Measurements from ENCODE around the gene FNDC8.

The FNDC8 gene

DNA sequence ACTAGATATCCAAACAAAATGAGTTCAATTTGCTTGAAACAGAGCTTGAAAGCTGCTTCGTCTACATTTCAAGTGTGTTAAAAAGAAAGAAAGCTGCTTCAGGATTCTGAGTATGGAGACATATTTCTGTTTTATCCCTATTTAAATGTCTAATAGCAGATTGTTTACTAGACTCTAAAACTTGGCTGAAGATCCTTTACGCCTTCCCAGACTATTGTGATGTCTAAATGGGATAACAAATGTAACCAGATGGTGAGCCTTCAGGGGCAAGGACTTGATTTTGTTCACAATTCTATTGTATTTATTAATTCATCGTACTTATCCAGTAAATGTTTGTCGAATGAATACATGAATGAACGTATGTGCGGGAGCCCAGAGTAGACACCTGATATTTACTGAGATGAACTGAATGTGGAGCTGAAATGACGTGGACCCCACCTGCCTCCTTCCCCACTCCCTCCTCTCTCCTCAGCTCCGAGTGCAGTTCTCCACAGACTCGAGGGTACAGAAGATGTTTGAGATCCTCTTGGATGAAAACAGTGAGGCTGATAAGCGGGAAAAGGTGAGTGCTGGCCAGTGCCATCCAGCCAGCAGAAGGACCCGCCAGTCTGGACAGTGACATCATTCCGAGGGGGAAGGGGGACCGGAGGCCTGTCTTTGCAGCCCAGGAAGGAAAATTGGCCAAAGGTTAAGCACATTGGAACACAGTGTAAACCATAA, 31.2 kb downstream of the FNDC8 start:
- Histone ChIP-seq H3K4me3 (ENCODE audit: low read depth, low read length) (no peak overlapping the region), H3K36me3 (ENCODE audit: control insufficient read depth, insufficient read depth, low read length) (no peaks in the 10 kb centered on the region), H3K4me1 (no peaks in the 10 kb centered on the region), H3K79me2 (no peaks in the 10 kb centered on the region), H2AFZ (no peak overlapping the region), H3K27ac (no peak overlapping the region), H3K9ac (no peak overlapping the region), H3K27me3 (ENCODE audit: control insufficient read depth, insufficient read depth, low read length) (no peaks in the 10 kb centered on the region), H3K9me3 (ENCODE audit: control insufficient read depth, low read length) (no peaks in the 10 kb centered on the region), H3K4me2 (ENCODE audit: low read length) (no peak overlapping the region)
- TF ChIP-seq, protein P1, sequence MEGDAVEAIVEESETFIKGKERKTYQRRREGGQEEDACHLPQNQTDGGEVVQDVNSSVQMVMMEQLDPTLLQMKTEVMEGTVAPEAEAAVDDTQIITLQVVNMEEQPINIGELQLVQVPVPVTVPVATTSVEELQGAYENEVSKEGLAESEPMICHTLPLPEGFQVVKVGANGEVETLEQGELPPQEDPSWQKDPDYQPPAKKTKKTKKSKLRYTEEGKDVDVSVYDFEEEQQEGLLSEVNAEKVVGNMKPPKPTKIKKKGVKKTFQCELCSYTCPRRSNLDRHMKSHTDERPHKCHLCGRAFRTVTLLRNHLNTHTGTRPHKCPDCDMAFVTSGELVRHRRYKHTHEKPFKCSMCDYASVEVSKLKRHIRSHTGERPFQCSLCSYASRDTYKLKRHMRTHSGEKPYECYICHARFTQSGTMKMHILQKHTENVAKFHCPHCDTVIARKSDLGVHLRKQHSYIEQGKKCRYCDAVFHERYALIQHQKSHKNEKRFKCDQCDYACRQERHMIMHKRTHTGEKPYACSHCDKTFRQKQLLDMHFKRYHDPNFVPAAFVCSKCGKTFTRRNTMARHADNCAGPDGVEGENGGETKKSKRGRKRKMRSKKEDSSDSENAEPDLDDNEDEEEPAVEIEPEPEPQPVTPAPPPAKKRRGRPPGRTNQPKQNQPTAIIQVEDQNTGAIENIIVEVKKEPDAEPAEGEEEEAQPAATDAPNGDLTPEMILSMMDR (IDR thresholded peaks at IDR 0.05) = no peak

GRCh38 chr17:35154196-35155165, 33.1 kb downstream of the FNDC8 start:
- no peak overlapping the region for H3K9ac ChIP-seq
- H3K4me1 ChIP-seq = no peaks in the 10 kb centered on the region
- TF ChIP-seq, protein P1 (IDR thresholded peaks at IDR 0.05) = no peak
- H3K9me3 ChIP-seq (ENCODE audit: control insufficient read depth, low read length) = no peaks in the 10 kb centered on the region
- no peak overlapping the region for H3K4me2 ChIP-seq (ENCODE audit: low read length)
- H3K79me2 ChIP-seq = no peaks in the 10 kb centered on the region
- H2AFZ ChIP-seq = no peak overlapping the region
- H3K27me3 ChIP-seq (ENCODE audit: control insufficient read depth, insufficient read depth, low read length) = no peaks in the 10 kb centered on the region
- no peak overlapping the region for H3K27ac ChIP-seq
- no peaks in the 10 kb centered on the region for H3K36me3 ChIP-seq (ENCODE audit: control insufficient read depth, insufficient read depth, low read length)
- H3K4me3 ChIP-seq (ENCODE audit: low read depth, low read length) = no peak overlapping the region

GRCh38 chr17:35155246-35155645, 33.8 kb downstream of the FNDC8 start:
- Histone ChIP-seq H3K36me3 (ENCODE audit: control insufficient read depth, insufficient read depth, low read length) (no peaks in the 10 kb centered on the region), H3K4me1 (no peaks in the 10 kb centered on the region), H2AFZ (no peak overlapping the region), H3K4me2 (ENCODE audit: low read length) (no peak overlapping the region), H3K79me2 (no peaks in the 10 kb centered on the region), H3K4me3 (ENCODE audit: low read depth, low read length) (no peak overlapping the region), H3K9me3 (ENCODE audit: control insufficient read depth, low read length) (no peaks in the 10 kb centered on the region), H3K9ac (no peak overlapping the region), H3K27me3 (ENCODE audit: control insufficient read depth, insufficient read depth, low read length) (no peaks in the 10 kb centered on the region), H3K27ac (no peak overlapping the region)
- TF ChIP-seq, protein P1 (IDR thresholded peaks at IDR 0.05) = no peak

GRCh38 chr17:35159940-35160339, 38.5 kb downstream of the FNDC8 start:
- H3K9me3 ChIP-seq (ENCODE audit: control insufficient read depth, low read length) = no peaks in the 10 kb centered on the region
- H2AFZ ChIP-seq = no peak overlapping the region
- H3K79me2 ChIP-seq = no peaks in the 10 kb centered on the region
- H3K36me3 ChIP-seq (ENCODE audit: control insufficient read depth, insufficient read depth, low read length) = no peaks in the 10 kb centered on the region
- no peak overlapping the region for H3K4me2 ChIP-seq (ENCODE audit: low read length)
- no peaks in the 10 kb centered on the region for H3K27me3 ChIP-seq (ENCODE audit: control insufficient read depth, insufficient read depth, low read length)
- H3K4me1 ChIP-seq = no peaks in the 10 kb centered on the region
- no peak overlapping the region for H3K4me3 ChIP-seq (ENCODE audit: low read depth, low read length)
- TF ChIP-seq, protein P1 (IDR thresholded peaks at IDR 0.05) = no peak
- H3K9ac ChIP-seq = no peak overlapping the region
- no peak overlapping the region for H3K27ac ChIP-seq

All from parathyroid adenoma (tissue), 2 donors.